Frontal cortex (tissue), 4 donors: ENCODE data around the gene SLX9. TPM values are rescaled to one million over a fixed set of nuclear protein-coding genes. Genes with fewer than 3 reads are reported as not detected.
"Not testable (repeated sequence)": the region's sequence is repeated elsewhere in the genome, so short reads cannot be mapped to it uniquely, and the experiment has no call there.

Experiments used
- DNase-seq, 2 donors: peaks; one replicate each; pipeline ENCODE4 v3.0.0; 2012; ENCODE audit warnings: low spot score in 2 of 2
- FAIRE-seq: peaks from 2 replicates; lab custom pipeline; 2012; peaks lifted over from hg19 to GRCh38; lab: Jason Lieb, UNC
- total RNA-seq: library from RNA; depleted of rRNA; stranded (reverse); fragments of >200 nt; gene quantifications from one replicate; pipeline ENCODE4 v1.2.3, GENCODE V29; 2014
- donor health status: control.
- donor health status: control.
- donor health status: control.

SLX9 gene
- total RNA-seq, 1 donor from 2014 or later = 7.3 TPM

DNA sequence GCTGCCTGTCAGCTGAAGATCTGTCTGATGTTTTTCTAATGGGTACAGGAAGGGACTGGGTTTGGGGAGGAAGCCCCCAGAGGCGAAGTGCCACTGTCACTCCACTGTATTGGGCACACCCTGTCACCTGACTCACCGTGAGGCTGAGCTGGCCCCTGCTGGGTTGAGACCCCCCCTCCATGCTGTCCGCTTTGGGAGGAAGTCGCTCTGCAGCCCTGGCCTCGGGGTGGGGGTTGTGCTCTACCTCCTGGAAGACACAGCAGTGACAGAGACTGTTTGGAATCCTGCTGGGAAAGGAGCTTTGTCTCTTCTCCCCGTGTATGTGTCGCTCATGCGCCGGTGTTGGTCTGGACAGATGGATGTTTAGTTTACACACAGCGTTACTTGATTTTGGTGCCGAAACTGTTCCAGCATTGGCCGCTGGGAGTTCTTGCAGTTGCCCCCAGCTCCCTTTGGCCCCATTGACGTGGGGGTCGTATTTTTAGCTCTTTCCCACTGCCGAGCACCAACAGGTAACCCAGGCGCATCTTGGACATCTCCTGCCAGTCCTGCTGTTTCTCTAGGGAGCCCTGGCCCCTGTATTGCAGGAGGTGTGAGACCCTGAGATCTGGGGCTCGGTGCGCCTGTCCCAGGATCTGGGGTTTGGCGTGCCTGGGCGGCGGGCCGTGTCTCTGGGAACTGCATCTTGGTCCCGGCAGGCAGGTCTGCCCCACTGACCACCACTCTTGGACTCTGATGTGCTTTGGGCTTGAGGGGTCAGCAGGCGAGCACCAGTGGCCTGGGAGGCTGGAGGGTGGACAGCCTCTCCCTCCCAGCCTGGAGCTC is 30.3 kb downstream of the SLX9 start:
- no peak for DNase-seq

DNA sequence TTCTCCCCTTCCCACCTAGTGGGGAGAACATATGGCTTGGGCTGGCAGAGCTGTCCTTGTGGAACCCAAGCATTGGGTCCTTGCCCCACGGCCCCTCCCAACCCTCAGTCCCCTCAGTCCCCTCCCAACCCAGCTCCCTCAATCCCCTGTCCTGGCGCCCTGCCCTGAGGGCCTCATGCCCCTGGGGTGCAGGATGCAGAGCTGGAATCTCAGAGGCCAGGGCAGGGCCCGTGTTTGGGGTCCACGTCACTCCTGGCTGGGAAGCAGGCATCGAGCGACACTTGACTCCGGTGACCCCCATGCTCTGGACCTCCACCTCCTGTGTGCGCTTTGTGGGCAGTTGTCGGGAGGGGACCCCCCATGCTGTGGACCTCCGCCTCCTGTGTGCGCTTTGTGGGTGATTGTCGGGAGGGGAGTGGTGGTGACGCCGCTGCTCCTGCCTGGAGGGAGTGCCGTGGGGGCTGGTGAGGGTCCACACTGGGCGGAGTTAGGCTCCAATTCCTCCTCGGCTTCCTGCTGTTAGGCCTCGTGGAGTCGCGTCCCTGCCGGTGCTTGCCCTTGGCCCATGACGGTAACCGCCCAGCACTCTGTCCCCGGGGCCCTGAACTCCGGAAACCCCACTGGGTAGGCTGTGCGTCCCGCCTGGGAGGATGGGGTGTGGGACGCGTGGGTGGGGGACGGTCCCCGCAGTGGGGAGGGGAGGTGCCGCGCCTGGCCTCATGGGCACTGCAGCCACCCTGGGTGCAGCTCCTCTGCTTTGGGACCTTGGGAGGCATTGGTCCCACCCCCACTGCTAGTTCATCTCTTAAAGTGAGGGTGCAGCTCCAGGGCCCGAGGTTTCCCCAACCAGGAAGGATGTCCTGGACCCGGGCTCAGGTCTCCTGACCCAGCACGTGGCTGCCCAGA is 31.2 kb downstream of the SLX9 start:
- no peak for FAIRE-seq
- no peak for DNase-seq

More for the DNA sequence above, 30.3 kb downstream of the SLX9 start:
- FAIRE-seq = no peak

GRCh38 chr21:44971672-44971995 is 31.8 kb downstream of the SLX9 start:
- DNase-seq (no peak), FAIRE-seq (no peak)

- FAIRE-seq (no peak), DNase-seq (no peak)
Observed at GRCh38 chr21:44972301-44972814, 32.5 kb downstream of the SLX9 start.

DNA sequence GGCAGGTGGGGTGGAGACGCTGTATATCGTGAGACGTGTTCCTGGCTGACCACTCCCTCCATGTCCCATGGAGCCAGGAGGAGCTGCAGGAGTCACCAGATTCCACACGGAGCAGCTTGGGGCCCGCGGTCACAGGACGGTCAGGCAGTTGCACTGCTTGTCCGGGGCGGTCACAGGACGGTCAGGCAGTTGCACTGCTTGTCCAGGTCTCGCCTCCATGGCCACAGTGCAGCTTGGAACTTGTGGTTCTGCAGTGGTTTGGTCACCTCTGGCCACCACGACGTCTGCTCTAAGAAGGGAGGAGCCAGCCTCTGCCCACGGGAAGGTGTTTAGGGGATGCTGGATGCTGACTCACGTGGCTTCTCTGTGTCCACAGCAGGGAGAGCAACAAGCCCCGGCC is 33.0 kb downstream of the SLX9 start:
- DNase-seq = no peak
- FAIRE-seq = no peak

DNA sequence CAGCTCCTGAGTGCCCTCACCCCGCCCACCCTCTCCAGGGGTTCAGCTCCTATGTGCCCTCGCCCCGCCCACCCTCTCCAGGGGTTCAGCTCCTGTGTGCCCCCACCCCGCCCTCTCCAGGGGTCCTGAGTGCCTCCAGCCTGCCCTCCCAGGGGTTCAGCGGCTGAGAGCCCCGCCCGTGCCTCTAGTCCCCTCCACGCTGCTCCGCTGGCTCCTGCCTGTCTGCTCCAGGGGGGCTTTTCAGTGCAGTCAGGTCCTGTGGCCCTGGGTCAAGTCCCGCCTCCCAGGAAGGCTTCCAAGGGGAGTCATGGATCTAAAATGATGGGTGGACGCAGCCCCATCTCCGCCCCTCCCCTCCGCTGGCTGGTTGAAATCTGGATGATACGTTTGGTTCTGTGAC is 33.8 kb downstream of the SLX9 start:
- FAIRE-seq (no peak), DNase-seq (no peak)

GRCh38 chr21:44974676-44975075 is 34.8 kb downstream of the SLX9 start:
- FAIRE-seq (no peak), DNase-seq (no peak)

DNA sequence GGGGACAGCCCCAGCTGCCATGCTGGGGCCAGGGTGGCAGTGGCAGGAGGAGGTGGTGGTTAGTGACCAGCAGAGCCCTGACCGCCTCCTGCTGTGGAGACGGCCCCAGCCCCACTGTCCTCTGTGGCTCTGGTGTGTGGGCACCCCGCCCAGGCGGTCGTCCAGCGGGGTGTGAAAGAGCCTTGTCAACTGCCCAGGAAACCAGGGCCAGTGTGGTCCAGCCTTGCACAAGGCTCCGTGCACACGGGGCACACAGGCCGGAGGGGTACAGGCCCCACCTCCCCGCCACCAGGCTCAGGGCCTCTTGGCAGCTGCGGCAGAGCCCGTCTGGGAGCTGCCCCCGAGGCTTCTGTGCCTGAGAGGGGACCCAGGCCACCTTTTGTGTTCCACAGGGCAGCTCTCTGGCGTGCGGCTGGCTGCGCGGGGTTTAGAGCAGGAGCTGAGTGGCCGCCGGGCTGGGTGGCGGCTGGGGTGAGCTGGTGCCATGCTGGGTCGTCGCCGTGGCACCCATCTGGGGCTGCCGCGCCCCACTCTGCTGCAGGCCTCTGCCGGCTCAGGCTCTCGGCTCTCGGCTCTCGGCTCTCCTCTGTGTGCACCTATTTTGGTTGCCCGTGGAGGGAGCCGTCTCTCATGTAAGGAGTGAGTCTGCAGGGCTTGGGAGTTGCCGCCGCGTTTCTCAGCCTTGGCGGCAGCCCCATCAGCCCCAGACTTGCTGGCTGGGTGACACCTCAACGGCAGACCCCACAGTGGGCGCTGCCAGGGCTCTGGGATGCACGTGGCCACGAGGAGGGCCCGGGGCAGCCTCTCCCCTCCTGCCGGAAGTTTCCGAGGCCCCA is 36.1 kb downstream of the SLX9 start:
- FAIRE-seq (no peak), DNase-seq (no peak)

DNA sequence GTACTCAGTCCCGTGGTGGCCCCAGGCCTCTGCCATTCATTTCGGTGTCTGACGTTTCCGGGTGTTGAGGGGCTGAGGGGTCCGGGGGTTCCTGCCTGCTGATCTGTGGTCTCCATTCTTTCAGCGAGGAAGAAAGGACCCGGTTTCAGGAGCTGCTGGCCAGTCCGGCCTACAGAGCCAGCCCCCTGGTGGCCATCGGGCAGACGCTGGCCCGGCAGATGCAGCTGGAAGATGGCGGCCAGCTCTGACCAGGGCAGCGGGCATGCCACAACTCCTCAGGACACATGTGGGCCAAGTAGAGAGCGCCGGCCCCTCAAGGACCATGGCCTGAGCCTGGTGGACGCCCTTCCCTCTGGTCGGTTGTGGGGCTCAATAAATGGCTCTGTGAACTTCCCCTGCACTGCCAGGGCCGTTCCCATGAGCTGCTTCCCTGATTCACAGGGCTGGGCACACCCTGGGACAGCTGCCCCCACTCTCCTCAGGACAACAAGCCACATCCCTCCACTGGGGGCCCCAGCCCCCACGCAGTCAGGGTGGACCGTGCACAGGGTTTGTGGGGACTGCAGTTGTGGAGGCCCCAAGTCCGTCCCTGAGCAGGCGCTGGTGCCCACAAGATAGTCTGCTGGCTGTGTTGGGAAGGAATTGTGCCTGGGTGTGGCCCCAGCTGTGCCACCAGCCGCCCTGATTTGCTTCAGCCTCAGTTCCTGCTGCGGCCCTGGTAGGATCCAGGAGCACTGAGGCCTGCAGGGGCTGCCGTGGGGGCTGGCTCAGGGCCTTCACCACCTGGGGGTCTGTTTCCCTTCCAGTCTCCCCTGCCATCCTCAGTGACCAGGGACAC is 36.9 kb downstream of the SLX9 start:
- FAIRE-seq, DNase-seq: not testable (repeated sequence)

GRCh38 chr21:44977616-44978340 is 37.9 kb downstream of the SLX9 start:
- DNase-seq = no peak
- no peak for FAIRE-seq

GRCh38 chr21:44979687-44980561 is 40.1 kb downstream of the SLX9 start:
- DNase-seq = no peak
- no peak for FAIRE-seq

DNA sequence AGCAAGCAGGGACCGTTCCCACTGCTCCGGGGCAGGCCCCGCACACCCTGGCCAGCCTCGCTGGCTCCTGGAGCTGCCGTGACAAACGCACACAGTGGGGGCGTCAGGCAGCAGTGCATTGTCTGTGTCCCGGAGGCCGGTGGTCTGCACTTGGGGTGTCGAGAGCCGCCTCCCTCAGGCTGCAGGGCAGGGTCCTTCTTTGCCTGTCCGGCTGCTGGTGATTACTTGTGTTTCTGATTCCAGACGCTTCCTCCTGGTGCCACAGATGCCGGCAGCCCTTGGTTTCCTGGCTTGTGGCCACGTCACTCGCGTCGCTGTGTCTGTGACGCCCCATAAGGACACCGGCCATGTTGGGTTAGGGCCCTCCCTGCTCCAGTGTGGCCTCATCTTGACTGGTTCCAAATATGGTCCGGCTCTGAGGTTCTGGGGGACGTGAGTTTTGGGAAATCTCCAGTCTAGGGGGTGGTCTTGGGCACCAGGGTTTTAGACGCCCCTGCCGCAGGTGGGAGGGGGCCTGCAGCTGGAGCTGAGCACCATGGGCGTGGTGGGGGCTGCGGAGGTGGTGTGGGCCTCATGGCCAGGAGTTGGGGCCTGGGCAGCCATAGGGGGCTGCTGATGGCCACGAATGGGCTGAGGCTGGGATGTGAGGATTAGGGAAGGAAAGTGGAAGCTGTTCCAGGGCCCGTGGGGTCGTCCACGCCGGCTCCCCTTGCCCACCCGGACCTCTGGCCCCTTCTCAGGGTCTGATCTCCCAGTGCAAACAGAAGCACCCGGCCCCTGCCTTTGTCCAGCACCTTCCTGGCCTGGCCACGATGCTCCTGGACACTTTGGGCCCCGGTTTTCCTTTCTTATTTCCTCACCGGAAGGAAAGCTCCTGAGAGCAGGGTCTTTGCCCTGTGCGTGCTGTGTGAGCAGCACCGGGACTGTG is 41.0 kb downstream of the SLX9 start:
- no peak for FAIRE-seq
- DNase-seq = no peak

DNA sequence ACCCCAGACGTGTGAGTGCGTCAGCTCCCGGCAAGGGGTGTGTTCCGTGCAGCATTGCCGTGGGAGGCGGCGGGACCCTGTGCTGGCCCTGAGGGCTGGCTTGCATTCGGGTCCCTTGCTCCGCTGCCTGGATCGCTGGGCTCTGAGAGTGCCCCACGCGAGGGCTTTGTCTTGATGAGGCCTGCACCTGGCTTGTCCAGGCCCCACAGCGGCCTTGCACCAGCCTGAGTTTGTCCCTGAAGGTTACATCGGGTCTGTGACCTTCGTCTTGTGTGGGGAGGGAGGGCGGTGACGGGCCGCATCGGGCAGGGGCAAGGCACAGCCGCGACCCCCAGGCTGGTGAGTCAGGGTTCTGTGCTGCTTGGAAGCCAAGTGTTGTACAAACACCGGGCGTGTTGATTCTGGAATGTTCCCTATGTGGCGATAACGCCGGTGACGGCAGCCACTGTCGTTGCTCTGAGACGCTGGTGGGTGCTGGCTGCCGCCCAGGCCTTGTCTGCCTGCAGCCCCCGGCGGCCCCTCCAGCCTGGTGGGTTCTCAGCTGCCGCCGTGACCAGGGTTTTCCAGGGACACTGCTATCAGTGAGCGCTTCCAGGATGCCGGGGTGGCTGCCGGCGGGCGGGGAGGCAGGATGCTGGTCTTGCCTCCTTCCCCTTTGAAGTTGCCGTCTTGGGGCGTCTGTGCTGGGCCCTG is 42.9 kb downstream of the SLX9 start:
- no peak for FAIRE-seq

DNA sequence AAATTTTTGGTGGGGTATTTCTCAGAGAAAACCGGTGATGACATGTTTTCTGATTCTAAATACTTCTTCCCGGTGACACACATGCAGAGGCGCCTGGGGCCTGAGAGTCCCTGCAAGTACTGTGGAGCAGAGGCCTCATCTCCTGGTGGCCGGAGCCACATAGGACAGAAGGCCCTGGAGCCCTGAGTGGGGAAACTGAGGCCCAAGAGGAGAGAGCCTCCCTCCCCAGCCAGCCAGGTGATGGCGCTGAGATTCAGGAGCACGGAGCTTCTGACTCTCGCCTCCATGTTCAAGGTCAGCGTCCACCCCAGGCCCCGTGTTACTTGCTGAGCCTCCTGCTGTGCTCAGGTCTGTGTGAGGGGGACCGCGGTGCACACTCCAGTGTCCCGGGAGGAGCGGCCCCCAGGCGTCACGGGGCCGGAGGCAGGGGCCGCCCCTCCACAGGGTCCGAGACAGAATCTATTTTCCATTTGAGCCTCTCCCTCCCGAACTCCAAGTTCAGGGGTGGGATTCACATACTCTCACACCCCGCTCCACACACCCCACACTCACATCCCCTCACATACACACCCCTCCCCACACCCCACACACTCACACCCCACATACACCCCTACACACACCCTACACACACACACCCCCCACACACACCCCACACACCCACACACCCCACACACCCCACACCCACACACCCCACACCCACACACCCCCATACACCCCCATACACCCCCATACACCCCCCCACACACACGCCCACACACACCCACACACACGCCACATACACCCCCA is 43.8 kb downstream of the SLX9 start:
- DNase-seq (no peak), FAIRE-seq (no peak)

More for the DNA sequence above, 42.9 kb downstream of the SLX9 start:
- no peak for DNase-seq

- FAIRE-seq (no peak), DNase-seq (no peak)
Observed at GRCh38 chr21:44984428-44984791, 44.6 kb downstream of the SLX9 start.
